Skeletal muscle satellite cell (primary cell): ENCODE data around the gene GALNT9.
A peak's percentile ranks its signal among the peaks of the same experiment; 100 is the strongest.

ENCODE experiments used
- H3K27me3 ChIP-seq: 2 replicates; pipeline ENCODE4 v1.7.0; 2013; ENCODE audit warnings: low read length; ENCODE audit not compliant: control insufficient read depth, insufficient read depth
- H3K36me3 ChIP-seq: 2 replicates; pipeline ENCODE4 v1.7.0; 2013; ENCODE audit warnings: mild to moderate bottlenecking, control low read depth, low read length; ENCODE audit not compliant: insufficient read depth
- H3K4me1 ChIP-seq: 2 replicates; pipeline ENCODE4 v1.7.0; 2013; ENCODE audit warnings: low read length; ENCODE audit not compliant: control insufficient read depth, insufficient read depth
- H3K4me2 ChIP-seq: 2 replicates; pipeline ENCODE4 v1.7.0; 2013; ENCODE audit warnings: mild to moderate bottlenecking, low read length
- H3K4me3 ChIP-seq: 2 replicates; pipeline ENCODE4 v1.7.0; 2013; ENCODE audit warnings: low read length
- H3K9ac ChIP-seq: 2 replicates; pipeline ENCODE4 v1.7.0; 2013; ENCODE audit warnings: mild to moderate bottlenecking, low read depth, low read length, moderate library complexity
- H3K9me3 ChIP-seq: replicated peaks from 2 replicates; pipeline ENCODE4 v1.7.0; 2013; ENCODE audit warnings: mild to moderate bottlenecking, control low read depth, low read length

Gene GALNT9

GRCh38 chr12:132169376-132169775, 160.0 kb downstream of the GALNT9 start:
- Histone ChIP-seq H3K9ac (no peak overlapping the region), H3K36me3 (no peaks in the 10 kb centered on the region), H3K27me3 (peaks cover 43% of the 10 kb centered on the region), H3K4me2 (no peak overlapping the region), H3K4me3 (no peak overlapping the region), H3K4me1 (peaks cover 11% of the 10 kb centered on the region), H3K9me3 (no peaks in the 10 kb centered on the region)

- H3K4me3 ChIP-seq: no peak overlapping the region
- H3K36me3 ChIP-seq: no peaks in the 10 kb centered on the region
- H3K4me2 ChIP-seq: no peak overlapping the region
- no peaks in the 10 kb centered on the region for H3K9me3 ChIP-seq
- peaks cover 11% of the 10 kb centered on the region for H3K4me1 ChIP-seq
- peaks cover 37% of the 10 kb centered on the region for H3K27me3 ChIP-seq
- H3K9ac ChIP-seq: no peak overlapping the region
Observed at GRCh38 chr12:132168311-132169031, 160.9 kb downstream of the GALNT9 start.

DNA sequence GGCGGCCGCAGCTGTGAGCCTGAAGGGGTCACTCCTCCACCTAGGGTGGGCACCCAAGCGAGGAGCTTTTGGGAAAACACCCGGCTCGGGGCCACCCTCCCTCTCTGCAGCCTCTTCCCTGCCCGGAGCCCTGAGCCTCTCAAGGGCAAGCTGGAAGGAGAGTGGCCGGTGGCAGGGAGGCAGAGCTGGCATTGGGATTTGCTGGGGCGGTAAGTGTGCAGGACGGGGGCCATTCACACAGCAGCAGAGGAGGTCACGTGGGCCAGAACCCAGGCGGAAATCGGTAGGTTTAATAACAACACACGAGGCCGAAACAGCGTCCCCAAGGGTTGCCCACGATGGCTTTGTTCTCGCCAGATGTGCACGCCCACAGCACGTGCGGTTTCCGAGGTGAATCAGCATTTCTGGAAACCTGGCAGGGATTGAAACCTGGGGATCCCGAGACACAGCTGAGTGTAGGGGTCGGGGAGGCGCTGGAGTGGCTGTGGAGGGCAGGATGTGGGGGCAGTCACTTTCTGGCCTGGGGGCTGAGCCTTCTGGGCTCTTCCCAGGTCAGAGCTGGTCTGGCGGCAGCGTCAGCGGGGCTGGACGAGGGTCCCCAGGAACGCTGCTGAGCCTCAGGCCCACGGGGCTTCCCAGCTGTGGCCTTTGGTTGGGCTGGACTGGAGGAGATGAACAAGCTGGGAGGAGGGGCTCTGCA, 161.6 kb downstream of the GALNT9 start:
- peaks cover 34% of the 10 kb centered on the region for H3K27me3 ChIP-seq
- H3K9me3 ChIP-seq: no peaks in the 10 kb centered on the region
- H3K4me3 ChIP-seq: no peak overlapping the region
- no peak overlapping the region for H3K9ac ChIP-seq
- H3K4me1 ChIP-seq: peaks cover 18% of the 10 kb centered on the region
- no peaks in the 10 kb centered on the region for H3K36me3 ChIP-seq
- H3K4me2 ChIP-seq: no peak overlapping the region

- Histone ChIP-seq H3K4me1 (peaks cover 25% of the 10 kb centered on the region), H3K36me3 (no peaks in the 10 kb centered on the region), H3K4me3 (no peak overlapping the region), H3K9me3 (no peaks in the 10 kb centered on the region), H3K9ac (no peak overlapping the region), H3K4me2 (no peak overlapping the region), H3K27me3 (peaks cover 28% of the 10 kb centered on the region)
Observed at GRCh38 chr12:132166801-132167591, 162.4 kb downstream of the GALNT9 start.

DNA sequence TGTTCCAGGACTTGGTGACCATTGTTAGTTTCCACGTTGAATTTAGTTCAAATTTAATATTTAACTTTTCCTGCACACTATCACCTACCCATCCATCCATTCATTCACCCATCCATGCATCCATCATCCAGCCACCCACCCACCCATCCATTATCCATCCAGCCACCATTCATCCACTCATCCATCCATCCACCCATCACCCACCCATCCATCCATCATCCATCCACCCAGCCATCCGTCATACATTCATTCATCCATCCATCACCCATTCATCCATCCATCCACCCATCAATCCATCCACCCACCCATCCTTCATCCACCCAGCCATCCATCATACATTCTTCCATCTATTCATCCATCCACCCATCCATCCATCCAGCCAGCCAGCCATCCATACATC, 163.3 kb downstream of the GALNT9 start:
- peaks cover 20% of the 10 kb centered on the region for H3K27me3 ChIP-seq
- H3K9me3 ChIP-seq: no peaks in the 10 kb centered on the region
- H3K4me1 ChIP-seq: peaks cover 27% of the 10 kb centered on the region
- no peak overlapping the region for H3K9ac ChIP-seq
- H3K36me3 ChIP-seq: no peaks in the 10 kb centered on the region
- H3K4me3 ChIP-seq: no peak overlapping the region
- H3K4me2 ChIP-seq: no peak overlapping the region

DNA sequence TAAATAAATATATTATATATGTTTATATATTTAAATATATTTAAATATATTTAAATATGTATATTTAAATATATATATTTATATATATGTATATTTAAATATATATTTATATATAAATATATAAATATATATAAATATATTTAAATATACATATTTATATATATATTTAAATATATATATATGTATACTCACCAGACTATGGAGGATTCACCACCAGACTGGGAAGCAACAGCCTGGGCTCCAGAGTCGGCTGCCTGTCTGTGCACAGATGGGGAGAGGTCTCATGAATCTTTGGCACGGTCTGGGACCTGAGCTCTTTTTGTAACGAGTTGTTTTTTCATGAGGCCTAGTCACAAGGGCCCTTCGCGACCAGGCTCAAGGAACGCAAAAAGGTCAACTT, 163.8 kb downstream of the GALNT9 start:
- no peak overlapping the region for H3K4me3 ChIP-seq
- H3K9me3 ChIP-seq: no peaks in the 10 kb centered on the region
- H3K4me2 ChIP-seq: no peak overlapping the region
- H3K9ac ChIP-seq: no peak overlapping the region
- H3K4me1 ChIP-seq: peaks cover 27% of the 10 kb centered on the region
- H3K27me3 ChIP-seq: peaks cover 15% of the 10 kb centered on the region
- H3K36me3 ChIP-seq: no peaks in the 10 kb centered on the region

DNA sequence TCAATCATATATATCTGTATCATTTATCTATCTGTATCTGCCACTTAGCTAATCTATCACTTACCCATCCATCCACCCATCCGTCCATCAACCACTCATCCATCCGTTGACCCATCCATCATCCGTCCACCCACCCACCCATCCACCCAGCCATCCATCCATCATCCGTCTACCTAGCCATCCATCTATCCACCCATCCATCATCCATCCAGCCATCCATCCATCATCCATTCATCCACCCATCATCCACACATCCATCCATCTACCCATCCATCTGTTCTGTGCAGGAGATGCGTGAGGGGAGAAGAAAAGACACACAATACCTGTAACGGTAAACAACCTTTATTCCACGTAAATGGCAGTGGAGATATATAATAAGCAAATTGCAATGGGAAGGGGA, 165.0 kb downstream of the GALNT9 start:
- Histone ChIP-seq H3K4me2 (no peak overlapping the region), H3K4me1 (peaks cover 16% of the 10 kb centered on the region), H3K9ac (no peak overlapping the region), H3K4me3 (no peak overlapping the region), H3K9me3 (no peaks in the 10 kb centered on the region), H3K27me3 (peaks cover 6% of the 10 kb centered on the region), H3K36me3 (no peaks in the 10 kb centered on the region)

DNA sequence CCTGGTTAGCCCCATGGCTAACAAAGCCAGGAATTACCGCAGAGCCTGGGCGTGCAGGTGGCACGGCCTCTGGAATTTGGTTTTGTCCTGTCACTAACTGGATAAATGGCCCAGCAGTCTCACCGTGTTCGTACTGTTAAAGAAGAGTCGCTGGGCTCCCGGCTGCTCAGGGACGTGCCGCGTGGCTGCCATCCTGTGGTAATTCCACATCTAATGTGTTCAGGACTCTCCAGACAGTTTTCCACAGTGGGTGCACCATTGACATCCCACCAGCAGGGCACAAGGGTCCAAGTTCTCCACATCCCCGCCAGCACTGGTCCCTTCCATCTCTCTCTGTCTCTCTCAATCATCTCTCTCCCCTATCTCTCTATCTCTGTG, 165.5 kb downstream of the GALNT9 start:
- Histone ChIP-seq H3K4me2 (no peak overlapping the region), H3K9ac (no peak overlapping the region), H3K4me3 (no peak overlapping the region), H3K4me1 (peaks cover 16% of the 10 kb centered on the region), H3K9me3 (no peaks in the 10 kb centered on the region), H3K36me3 (no peaks in the 10 kb centered on the region), H3K27me3 (peaks cover 6% of the 10 kb centered on the region)

DNA sequence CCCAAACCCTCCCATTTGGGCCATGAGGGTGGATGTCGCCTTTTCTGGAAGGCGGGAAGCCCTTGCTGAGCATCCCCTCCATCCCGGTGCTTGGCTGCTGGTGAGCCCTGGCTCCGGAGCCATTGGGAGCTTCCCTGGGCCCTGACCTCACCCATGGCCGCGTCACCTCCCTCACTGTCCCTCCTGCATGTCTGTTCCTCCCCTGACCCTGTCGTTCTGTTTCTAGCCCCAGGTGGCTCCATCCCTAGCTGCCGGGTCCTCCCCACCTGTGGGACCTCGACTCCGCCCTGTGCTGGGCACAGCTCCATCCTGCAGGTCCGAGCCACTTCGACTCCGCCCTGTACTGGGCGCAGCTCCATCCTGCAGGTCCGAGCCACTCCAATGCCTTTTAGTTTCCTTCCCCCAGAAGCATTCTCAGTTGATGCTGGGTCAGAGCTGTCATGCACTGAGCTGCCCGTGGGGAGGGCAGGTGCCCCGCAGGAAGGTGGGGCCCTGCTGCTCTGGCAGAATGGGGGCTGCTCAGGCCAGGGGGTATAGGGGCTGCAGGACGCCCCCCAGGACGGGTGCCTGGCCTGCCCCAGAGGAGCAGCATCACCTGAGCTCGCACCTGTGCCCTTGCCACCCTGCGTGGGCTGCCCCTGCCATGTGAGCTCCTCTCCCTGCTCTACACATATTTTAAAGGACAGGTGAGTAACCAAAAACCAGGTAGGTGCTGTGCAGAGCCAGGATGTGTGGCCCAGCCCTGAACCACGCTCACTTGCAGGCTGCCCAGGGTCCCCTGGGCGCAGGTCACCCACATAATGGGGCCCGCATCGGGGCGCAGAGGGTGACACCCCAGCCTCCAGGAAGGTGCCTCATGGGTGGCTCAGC, 166.1 kb downstream of the GALNT9 start:
- peak overlapping the region; percentile 48 for H3K4me3 ChIP-seq
- H3K4me1 ChIP-seq: peaks cover 16% of the 10 kb centered on the region
- peak overlapping the region; percentile 77 for H3K4me2 ChIP-seq
- H3K9me3 ChIP-seq: no peaks in the 10 kb centered on the region
- no peaks in the 10 kb centered on the region for H3K36me3 ChIP-seq
- H3K9ac ChIP-seq: no peak overlapping the region
- peaks cover 6% of the 10 kb centered on the region for H3K27me3 ChIP-seq

GRCh38 chr12:132162508-132163031, 166.8 kb downstream of the GALNT9 start:
- Histone ChIP-seq H3K9me3 (no peaks in the 10 kb centered on the region), H3K4me3 (peak overlapping the region; percentile 48), H3K36me3 (no peaks in the 10 kb centered on the region), H3K27me3 (peaks cover 6% of the 10 kb centered on the region), H3K4me1 (peaks cover 16% of the 10 kb centered on the region), H3K4me2 (peak overlapping the region; percentile 77), H3K9ac (peak overlapping the region; percentile 34)
